Peyer's patch (tissue), 4 donors: Measurements from ENCODE around the gene SENP5.

Experiments used
- POLR2A ChIP-seq, 2 donors: fragments of 450-650 bp; IDR thresholded peaks; one replicate each; pipeline ENCODE4 v1.5.1; 2017; ENCODE audit warnings: antibody characterized with exemption in 2 of 2, mild to moderate bottlenecking in 2 of 2, moderate library complexity in 2 of 2
- TF ChIP-seq, protein P1 (sequence below), 6 experiments: fragments of 450-650 bp in 4 of 6; fragments of 200-600 bp in 2 of 6; sonication (generic) in 1 of 6; IDR thresholded peaks; one replicate each; pipeline ENCODE4 v1.5.1; 2017 to 2019; ENCODE audit warnings: antibody characterized with exemption in 6 of 6, mild to moderate bottlenecking in 3 of 6, moderate library complexity in 1 of 6

DNA sequence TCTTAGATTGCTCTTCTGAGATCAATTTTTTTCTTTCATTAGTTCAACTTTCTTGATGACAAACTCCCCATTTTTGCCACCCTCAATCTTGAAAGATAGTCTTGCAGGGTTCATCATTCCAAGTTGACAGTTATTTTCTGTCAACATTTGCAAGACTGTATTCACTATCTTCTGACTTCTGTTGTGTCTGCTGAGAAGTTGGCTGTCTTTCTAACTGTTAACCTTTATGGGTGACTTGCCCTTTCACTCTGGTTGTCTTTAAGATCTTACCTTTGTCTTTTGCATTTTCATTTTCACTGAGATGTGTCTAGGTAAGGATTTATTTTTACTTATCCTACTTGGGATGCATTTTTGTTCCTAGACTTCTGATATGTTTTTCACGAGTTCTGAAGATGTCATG is 115.5 kb downstream of the SENP5 start:
- TF ChIP-seq, protein P1, sequence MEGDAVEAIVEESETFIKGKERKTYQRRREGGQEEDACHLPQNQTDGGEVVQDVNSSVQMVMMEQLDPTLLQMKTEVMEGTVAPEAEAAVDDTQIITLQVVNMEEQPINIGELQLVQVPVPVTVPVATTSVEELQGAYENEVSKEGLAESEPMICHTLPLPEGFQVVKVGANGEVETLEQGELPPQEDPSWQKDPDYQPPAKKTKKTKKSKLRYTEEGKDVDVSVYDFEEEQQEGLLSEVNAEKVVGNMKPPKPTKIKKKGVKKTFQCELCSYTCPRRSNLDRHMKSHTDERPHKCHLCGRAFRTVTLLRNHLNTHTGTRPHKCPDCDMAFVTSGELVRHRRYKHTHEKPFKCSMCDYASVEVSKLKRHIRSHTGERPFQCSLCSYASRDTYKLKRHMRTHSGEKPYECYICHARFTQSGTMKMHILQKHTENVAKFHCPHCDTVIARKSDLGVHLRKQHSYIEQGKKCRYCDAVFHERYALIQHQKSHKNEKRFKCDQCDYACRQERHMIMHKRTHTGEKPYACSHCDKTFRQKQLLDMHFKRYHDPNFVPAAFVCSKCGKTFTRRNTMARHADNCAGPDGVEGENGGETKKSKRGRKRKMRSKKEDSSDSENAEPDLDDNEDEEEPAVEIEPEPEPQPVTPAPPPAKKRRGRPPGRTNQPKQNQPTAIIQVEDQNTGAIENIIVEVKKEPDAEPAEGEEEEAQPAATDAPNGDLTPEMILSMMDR (IDR thresholded peaks at IDR 0.05), result no peak
- TF ChIP-seq POLR2A (IDR thresholded peaks at IDR 0.05), result no peak
